Common myeloid progenitor, CD34-positive (primary cell): Measurements from ENCODE around the gene DLG3.
A peak's percentile ranks its signal among the peaks of the same experiment; 100 is the strongest.

Experiments used
- CTCF ChIA-PET: fragments of 350-600 bp; sonication (Branson Sonifier 250); formaldehyde crosslinking; loops from one replicate; lab custom pipeline; 2021; ENCODE audit warnings: antibody characterized with exemption; lab: Charles Lee
- POLR2A ChIA-PET: fragments of 350-600 bp; sonication (Branson Sonifier 250); formaldehyde crosslinking; loops from one replicate; lab custom pipeline; 2021; ENCODE audit warnings: antibody characterized with exemption; lab: Charles Lee
- DNase-seq, 3 donors: peaks; one replicate each; pipeline versions ENCODE4 v3.0.0 to v3.0.0-alpha.2; 2013
- H3K27ac ChIP-seq, 2 experiments: 1 replicate in 1 of 2; 2 replicates in 1 of 2; pipeline ENCODE4 v1.7.0; 2013; ENCODE audit warnings: inconsistent platforms in 2 of 2, low read length in 2 of 2, mild to moderate bottlenecking in 2 of 2, low read depth in 1 of 2, moderate library complexity in 1 of 2; ENCODE audit not compliant: severe bottlenecking in 2 of 2, insufficient read depth in 1 of 2, poor library complexity in 1 of 2
- H3K27me3 ChIP-seq, 5 experiments: replicated peaks in 2 of 5; 1 replicate in 3 of 5; 2 replicates in 2 of 5; pipeline versions ENCODE4 v1.6.1 to v1.7.0; 2013; ENCODE audit warnings: low read length in 4 of 5, mild to moderate bottlenecking in 2 of 5, moderate library complexity in 2 of 5, inconsistent platforms in 1 of 5; ENCODE audit not compliant: insufficient read depth in 5 of 5, control insufficient read depth in 4 of 5
- H3K36me3 ChIP-seq, 4 experiments: 1 replicate in 2 of 4; 2 replicates in 2 of 4; pipeline versions ENCODE4 v1.6.1 to v1.7.0; 2013; ENCODE audit warnings: low read length in 3 of 4, control low read depth in 1 of 4, mild to moderate bottlenecking in 1 of 4; ENCODE audit not compliant: control insufficient read depth in 4 of 4, insufficient read depth in 4 of 4
- H3K4me1 ChIP-seq, 4 experiments: 1 replicate in 3 of 4; 2 replicates in 1 of 4; pipeline versions ENCODE4 v1.6.1 to v1.7.1; 2013; ENCODE audit warnings: low read length in 3 of 4, mild to moderate bottlenecking in 3 of 4, control low read depth in 1 of 4, inconsistent platforms in 1 of 4, moderate library complexity in 1 of 4; ENCODE audit not compliant: control insufficient read depth in 4 of 4, insufficient read depth in 4 of 4; ENCODE audit errors: control extremely low read depth in 1 of 4
- H3K4me3 ChIP-seq, 7 experiments: 1 replicate in 4 of 7; 2 replicates in 3 of 7; pipeline versions ENCODE4 v1.5.1 to v1.7.0; 2013; ENCODE audit warnings: mild to moderate bottlenecking in 7 of 7, low read length in 6 of 7, moderate library complexity in 6 of 7, inconsistent platforms in 2 of 7, low read depth in 2 of 7, control low read depth in 1 of 7; ENCODE audit not compliant: insufficient read depth in 4 of 7, control insufficient read depth in 1 of 7; ENCODE audit errors: extremely low read depth in 1 of 7
- H3K9me3 ChIP-seq, 5 experiments: 1 replicate in 4 of 5; 2 replicates in 1 of 5; pipeline versions ENCODE4 v1.6.1 to v1.7.1; 2013; ENCODE audit warnings: low read length in 4 of 5, mild to moderate bottlenecking in 2 of 5, inconsistent platforms in 1 of 5, low read depth in 1 of 5, moderate library complexity in 1 of 5; ENCODE audit not compliant: control insufficient read depth in 4 of 5, insufficient read depth in 2 of 5; ENCODE audit errors: control extremely low read depth in 1 of 5
- WGBS: methylation state at CpG from one replicate; pipeline ENCODE4 v1.1.5; 2013; ENCODE audit not compliant: insufficient coverage; 5-methylcytosine and 5-hydroxymethylcytosine counted together

DLG3 gene

GRCh38 chrX:70552130-70552704, 107.6 kb downstream of the DLG3 start:
- H3K27me3 ChIP-seq, result no peaks in the 10 kb centered on the region
- H3K9me3 ChIP-seq, result no peaks in the 10 kb centered on the region
- peak in 2 of 3 donors; percentile 22 to 35 for DNase-seq
- POLR2A ChIA-PET, result no interaction called here
- H3K27ac ChIP-seq, result no peak overlapping the region
- CTCF ChIA-PET, result no interaction called here
- H3K4me3 ChIP-seq, result no peak overlapping the region
- peaks cover 0 to 8% (median 3%) of the 10 kb centered on the region in 4 experiments for H3K4me1 ChIP-seq
- 60% methylated on average over 5 of the region's 7 CpGs for WGBS
- no peaks in the 10 kb centered on the region for H3K36me3 ChIP-seq

DNA sequence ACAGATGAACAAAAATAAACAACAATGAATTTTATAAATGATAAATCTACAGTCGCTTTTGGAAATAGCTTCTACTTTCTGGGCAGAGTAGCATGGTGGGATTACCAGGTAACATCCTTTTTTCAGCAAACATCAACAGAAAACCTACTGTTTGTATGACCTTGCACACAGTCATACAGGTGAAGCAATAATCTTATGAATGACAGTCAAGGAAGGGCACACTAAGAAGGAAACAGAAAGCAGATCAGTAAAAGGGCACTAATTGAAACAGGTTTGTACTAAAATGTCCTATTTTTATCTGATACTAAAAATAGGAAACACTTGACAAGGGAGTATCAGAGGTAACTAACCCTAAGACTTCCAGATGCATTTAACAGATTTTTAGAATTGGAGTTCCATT, 108.9 kb downstream of the DLG3 start:
- no peaks in the 10 kb centered on the region for H3K9me3 ChIP-seq
- H3K4me1 ChIP-seq, result peaks cover 0 to 8% (median 3%) of the 10 kb centered on the region in 4 experiments
- CTCF ChIA-PET, result interaction anchor here (0.5 to 1.5 kb wide), 8 partner anchors 96 to 130 kb away, joined by 3 to 9 read pairs (median 4); no protein-coding TSS in a partner anchor
- POLR2A ChIA-PET, result no interaction called here
- DNase-seq, result no peak
- H3K27me3 ChIP-seq, result no peaks in the 10 kb centered on the region
- no CpG with 5 or more reads among the region's 1 CpG for WGBS
- no peak overlapping the region for H3K4me3 ChIP-seq
- H3K27ac ChIP-seq, result no peak overlapping the region
- H3K36me3 ChIP-seq, result no peaks in the 10 kb centered on the region

DNA sequence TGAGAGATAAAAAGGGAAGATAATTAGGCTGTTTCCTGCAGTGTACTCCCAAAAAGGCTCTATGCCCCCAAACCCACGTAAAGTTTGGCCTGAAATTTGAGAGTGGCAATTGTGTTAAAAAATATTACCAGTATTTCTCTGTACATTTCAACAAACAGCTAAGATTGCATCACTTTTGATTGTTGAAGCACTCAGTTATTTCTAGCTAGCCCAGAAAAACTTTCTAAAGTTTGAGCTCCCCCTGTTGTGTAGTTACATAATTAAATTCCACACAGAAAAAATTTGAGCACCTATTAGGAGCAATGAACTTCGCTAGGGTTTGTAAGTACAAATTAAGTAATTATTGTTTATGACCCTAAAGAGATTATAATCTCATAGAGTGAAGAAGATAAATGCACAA, 109.4 kb downstream of the DLG3 start:
- DNase-seq, result peak; percentile 6 to 43 (median 39)
- Histone ChIP-seq H3K27me3 (no peaks in the 10 kb centered on the region), H3K4me1 (peaks cover 0 to 8% (median 3%) of the 10 kb centered on the region in 4 experiments), H3K4me3 (no peak overlapping the region), H3K9me3 (peaks cover 0 to 1% (median 0%) of the 10 kb centered on the region in 5 experiments), H3K27ac (no peak overlapping the region), H3K36me3 (no peaks in the 10 kb centered on the region)
- no CpG with 5 or more reads among the region's 2 CpGs for WGBS
- CTCF ChIA-PET, result interaction anchor here (0.5 to 1.5 kb wide), 8 partner anchors 96 to 130 kb away, joined by 3 to 9 read pairs (median 4); no protein-coding TSS in a partner anchor
- POLR2A ChIA-PET, result no interaction called here

DNA sequence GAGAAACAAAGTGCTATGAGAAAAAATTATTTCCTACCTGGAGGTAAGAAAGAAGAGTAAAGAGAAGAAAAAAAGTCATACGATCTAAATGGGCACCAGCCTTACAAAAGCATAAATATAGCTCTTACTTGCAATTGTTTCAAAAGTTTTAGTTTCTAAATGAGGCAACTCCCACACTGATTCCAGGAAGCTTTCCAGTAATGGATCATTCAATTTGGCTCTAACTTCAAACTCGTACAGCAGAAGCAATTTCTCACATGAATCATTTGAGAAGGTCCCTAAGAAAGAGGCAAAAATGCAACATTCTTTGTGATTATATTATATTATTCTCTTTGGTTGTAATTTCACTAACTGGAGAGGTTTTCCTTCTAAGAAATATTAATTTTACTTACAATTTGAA, 109.9 kb downstream of the DLG3 start:
- Histone ChIP-seq H3K27ac (no peak overlapping the region), H3K9me3 (peaks cover 0 to 1% (median 0%) of the 10 kb centered on the region in 5 experiments), H3K4me3 (no peak overlapping the region), H3K36me3 (no peaks in the 10 kb centered on the region), H3K27me3 (no peaks in the 10 kb centered on the region), H3K4me1 (peaks cover 0 to 6% (median under 1%) of the 10 kb centered on the region in 4 experiments)
- DNase-seq, result no peak
- ChIA-PET CTCF (interaction anchor here (1.0 to 1.5 kb wide), 5 partner anchors 98 to 129 kb away, joined by 3 to 9 read pairs (median 4); no protein-coding TSS in a partner anchor), POLR2A (no interaction called here)
- no CpG with 5 or more reads among the region's 2 CpGs for WGBS

- no peak for DNase-seq
- WGBS, result 79% methylated on average over 3 of the region's 5 CpGs
- POLR2A ChIA-PET, result no interaction called here
- Histone ChIP-seq H3K4me1 (peaks cover 0 to 3% (median 0%) of the 10 kb centered on the region in 4 experiments), H3K36me3 (no peaks in the 10 kb centered on the region), H3K27ac (no peak overlapping the region), H3K9me3 (peaks cover 0 to 4% (median 0%) of the 10 kb centered on the region in 5 experiments), H3K4me3 (no peak overlapping the region), H3K27me3 (no peaks in the 10 kb centered on the region)
- CTCF ChIA-PET, result interaction anchor here (1.1 to 1.4 kb wide), 2 partner anchors 103 to 104 kb away, joined by 4 to 6 read pairs; no protein-coding TSS in a partner anchor
These were observed 110.3 kb downstream of the DLG3 start for GRCh38 chrX:70554948-70555347.
